Endothelial cell of umbilical vein (primary cell): ENCODE results near the gene IFNB1.

Experiments
- EZH2 ChIP-seq: IDR thresholded peaks from 2 replicates; pipeline ENCODE4 v1.6.1; 2012; ENCODE audit warnings: borderline replicate concordance, low read depth, mild to moderate bottlenecking, moderate library complexity, low read length, inconsistent platforms; ENCODE audit not compliant: severe bottlenecking
- FOS ChIP-seq: IDR thresholded peaks from 2 replicates; pipeline ENCODE4 v1.6.1; 2011; ENCODE audit warnings: mild to moderate bottlenecking, low read length, moderate library complexity, borderline replicate concordance; ENCODE audit not compliant: insufficient read depth
- JUN ChIP-seq: IDR thresholded peaks from 2 replicates; pipeline ENCODE4 v1.6.1; 2011; ENCODE audit warnings: borderline replicate concordance, low read depth; ENCODE audit not compliant: insufficient read length, insufficient read depth
- MYC ChIP-seq: IDR thresholded peaks from one replicate; pipeline ENCODE4 v1.6.1; 2011; ENCODE audit warnings: mild to moderate bottlenecking, low read depth, low read length
- POLR2A ChIP-seq: IDR thresholded peaks from 2 replicates; pipeline ENCODE4 v1.6.1; 2012; ENCODE audit warnings: low read depth, mild to moderate bottlenecking, control low read depth, low read length
- POLR2AphosphoS5 ChIP-seq: IDR thresholded peaks from 2 replicates; pipeline ENCODE4 v1.6.1; 2012; ENCODE audit warnings: low read depth, mild to moderate bottlenecking, control low read depth, low read length, moderate library complexity; ENCODE audit not compliant: insufficient read depth
- TF ChIP-seq, protein P1 (sequence below), 2 donors: IDR thresholded peaks; 1 replicate in 1 of 2; 2 replicates in 1 of 2; pipeline ENCODE4 v1.5.1; 2011; ENCODE audit warnings: low read length in 2 of 2, mild to moderate bottlenecking in 2 of 2, moderate library complexity in 2 of 2, control low read depth in 1 of 2, inconsistent platforms in 1 of 2, low read depth in 1 of 2; ENCODE audit not compliant: insufficient read depth in 1 of 2; ENCODE audit errors: extremely low read depth in 1 of 2
- TF ChIP-seq, protein P2 (sequence below): IDR thresholded peaks from 2 replicates; pipeline ENCODE4 v1.6.1; 2011; ENCODE audit not compliant: insufficient read depth, insufficient read length

GRCh38 chr9:21043841-21044240 lies 33.9 kb downstream of the IFNB1 start:
- TF ChIP-seq POLR2A, result no peak
- TF ChIP-seq POLR2AphosphoS5, result no peak
- TF ChIP-seq, protein P1, sequence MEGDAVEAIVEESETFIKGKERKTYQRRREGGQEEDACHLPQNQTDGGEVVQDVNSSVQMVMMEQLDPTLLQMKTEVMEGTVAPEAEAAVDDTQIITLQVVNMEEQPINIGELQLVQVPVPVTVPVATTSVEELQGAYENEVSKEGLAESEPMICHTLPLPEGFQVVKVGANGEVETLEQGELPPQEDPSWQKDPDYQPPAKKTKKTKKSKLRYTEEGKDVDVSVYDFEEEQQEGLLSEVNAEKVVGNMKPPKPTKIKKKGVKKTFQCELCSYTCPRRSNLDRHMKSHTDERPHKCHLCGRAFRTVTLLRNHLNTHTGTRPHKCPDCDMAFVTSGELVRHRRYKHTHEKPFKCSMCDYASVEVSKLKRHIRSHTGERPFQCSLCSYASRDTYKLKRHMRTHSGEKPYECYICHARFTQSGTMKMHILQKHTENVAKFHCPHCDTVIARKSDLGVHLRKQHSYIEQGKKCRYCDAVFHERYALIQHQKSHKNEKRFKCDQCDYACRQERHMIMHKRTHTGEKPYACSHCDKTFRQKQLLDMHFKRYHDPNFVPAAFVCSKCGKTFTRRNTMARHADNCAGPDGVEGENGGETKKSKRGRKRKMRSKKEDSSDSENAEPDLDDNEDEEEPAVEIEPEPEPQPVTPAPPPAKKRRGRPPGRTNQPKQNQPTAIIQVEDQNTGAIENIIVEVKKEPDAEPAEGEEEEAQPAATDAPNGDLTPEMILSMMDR (IDR thresholded peaks at IDR 0.05; ENCODE audit: extremely low read depth in 1 of 2, insufficient read depth in 1 of 2, low read depth in 1 of 2, low read length in 2 of 2), result no peak
- TF ChIP-seq JUN, result no peak
- no peak for TF ChIP-seq FOS
- TF ChIP-seq EZH2, result no peak
- TF ChIP-seq, protein P2, sequence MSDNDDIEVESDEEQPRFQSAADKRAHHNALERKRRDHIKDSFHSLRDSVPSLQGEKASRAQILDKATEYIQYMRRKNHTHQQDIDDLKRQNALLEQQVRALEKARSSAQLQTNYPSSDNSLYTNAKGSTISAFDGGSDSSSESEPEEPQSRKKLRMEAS, result no peak
- no peak for TF ChIP-seq MYC
